ENCODE results near the gene EDN2.
A peak's percentile ranks its signal among the peaks of the same experiment; 100 is the strongest.

EDN2 gene

DNA sequence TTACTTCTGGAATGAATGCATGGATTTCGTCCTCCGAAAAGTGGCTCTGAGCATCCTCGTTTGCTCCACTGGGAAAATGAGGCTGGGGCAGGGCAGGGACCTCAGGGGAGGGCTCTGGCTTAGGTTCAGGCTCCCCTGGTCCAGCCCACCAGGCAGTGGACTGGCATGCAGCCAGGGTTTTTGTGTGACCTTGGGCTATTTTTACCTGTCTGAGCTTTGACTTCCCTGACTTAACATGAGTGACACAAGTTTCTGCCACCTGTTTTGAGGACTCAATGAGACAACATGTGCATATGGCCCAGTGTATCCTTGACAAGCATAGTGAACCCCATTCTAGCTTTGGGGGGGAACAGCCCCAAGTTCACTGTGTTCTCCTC lies 32.6 kb upstream of the EDN2 start:
- no peak for DNase-seq (ENCODE audit: low spot score)

DNA sequence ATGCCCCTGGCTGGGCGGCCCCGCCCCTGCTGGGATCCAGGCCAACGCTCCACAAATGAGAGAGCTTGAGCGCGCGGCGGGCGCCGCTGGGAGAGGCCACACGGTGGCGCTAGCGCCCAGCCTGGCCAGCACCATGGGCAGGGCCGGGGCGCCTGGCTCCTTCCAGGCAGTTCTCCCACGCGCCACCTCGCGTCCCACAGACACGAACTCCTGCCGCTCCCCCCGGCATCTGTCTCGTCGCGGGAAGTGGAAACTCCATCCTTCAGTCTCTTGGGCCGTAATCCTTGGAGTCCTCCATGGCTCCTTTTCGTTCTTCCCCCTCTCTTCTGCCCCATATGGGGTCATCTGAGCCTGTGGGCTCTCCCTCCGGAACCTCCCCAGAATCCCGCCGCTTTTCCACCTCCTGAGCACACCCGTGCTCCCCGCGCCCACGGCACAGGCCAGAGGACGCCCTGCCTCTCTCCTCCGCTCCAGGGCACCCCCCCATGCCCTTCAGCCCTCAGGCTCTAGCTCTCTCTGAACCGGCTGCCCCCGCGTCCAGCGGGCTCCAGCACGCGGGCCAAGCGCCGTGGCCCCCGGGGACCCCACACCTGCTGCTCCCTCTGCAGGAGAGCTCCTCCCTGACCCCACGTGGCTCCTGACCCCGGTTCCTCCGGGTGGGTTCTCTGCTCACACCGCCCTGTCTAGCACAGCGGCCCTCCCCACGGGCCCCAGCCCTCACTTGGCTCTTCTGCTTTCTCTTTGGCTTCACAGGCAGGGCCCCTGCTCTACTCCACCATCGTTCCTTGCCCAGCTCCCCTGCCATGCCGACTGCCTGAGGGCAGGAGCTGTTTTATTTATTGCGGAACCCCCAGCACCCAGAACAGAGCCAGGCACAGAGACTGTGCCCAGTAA lies 31.9 kb upstream of the EDN2 start:
- DNase-seq (ENCODE audit: low spot score) = peak; percentile 97

DNA sequence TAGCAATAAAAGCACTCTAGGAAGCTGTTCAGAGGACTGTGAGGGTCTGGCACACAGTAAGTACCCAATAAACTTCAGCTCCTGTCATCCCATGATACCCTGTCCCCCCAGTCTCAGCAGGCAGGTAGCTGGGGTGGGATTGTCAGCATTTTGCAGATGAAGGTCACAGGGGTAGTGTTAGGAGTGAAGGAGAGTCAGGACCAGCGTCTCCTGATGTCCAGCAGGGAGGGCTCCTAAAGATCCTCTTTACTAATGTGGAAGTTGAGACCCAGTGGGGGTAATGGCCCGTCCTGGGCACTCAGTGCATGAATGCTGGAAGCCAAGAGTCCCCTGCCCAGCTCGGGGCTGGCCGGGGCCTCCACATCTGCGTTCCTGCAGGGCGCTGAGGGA lies 31.3 kb upstream of the EDN2 start:
- DNase-seq (ENCODE audit: low spot score) = no peak

- no peak for DNase-seq (ENCODE audit: low spot score)
These were observed 30.7 kb upstream of the EDN2 start for GRCh38 chr1:41515131-41515678.

GRCh38 chr1:41514381-41514780 lies 29.9 kb upstream of the EDN2 start:
- no peak for DNase-seq (ENCODE audit: low spot score)

DNA sequence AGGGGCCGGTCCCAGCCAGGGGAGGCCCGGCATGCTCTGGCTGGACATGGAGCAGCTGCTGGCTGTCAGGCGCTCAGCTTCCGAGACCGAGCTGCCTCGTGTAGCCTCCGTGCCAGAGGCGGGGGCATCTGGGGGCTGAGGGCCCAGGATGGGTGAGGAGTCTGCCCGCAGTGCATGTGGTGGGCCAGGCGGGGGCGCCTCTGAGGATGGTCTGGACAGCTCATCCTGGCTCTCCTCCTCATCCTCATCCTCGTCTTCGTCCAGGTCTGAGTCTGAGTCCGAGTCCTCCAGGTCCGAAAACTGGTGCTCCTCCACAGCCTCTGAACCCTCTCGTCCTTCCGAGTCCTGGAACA lies 28.9 kb upstream of the EDN2 start:
- DNase-seq (ENCODE audit: low spot score) = no peak

DNA sequence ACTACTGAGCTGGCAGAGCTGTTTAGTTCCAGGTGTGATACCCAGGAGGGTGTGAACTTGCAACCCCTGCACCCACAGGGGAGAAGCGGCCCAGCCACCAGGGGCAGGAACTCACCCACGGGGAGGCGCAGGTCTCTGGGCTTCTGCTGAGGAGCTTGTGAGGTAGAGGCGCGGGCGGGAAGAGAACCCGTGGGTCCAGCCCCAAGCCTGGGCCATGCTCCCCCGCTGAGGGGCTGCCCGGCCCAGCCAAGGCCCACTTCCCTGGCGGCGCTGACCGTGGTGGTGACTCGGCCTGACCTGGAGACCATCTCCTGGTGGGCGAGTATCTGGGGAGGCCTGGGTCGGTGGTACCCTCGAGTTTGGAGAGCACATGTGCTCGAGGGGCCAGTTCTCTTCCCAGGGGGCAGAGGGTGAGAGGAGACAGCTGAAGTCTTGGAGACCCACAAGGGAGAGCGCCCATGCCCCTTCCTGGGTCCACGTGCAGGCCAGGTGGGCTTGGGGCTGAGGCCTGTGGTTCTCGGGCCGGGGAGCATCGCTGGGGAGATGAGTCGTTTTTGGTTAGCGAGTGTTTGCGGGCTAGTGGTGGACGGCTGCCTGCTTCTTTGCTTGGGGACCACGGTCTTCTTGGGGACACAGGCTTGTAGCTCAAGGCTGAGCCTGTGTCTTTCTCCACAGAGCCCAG lies 28.4 kb upstream of the EDN2 start:
- DNase-seq (ENCODE audit: low spot score) = no peak

GRCh38 chr1:41511239-41511540 lies 26.7 kb upstream of the EDN2 start:
- no peak for DNase-seq (ENCODE audit: low spot score)

DNA sequence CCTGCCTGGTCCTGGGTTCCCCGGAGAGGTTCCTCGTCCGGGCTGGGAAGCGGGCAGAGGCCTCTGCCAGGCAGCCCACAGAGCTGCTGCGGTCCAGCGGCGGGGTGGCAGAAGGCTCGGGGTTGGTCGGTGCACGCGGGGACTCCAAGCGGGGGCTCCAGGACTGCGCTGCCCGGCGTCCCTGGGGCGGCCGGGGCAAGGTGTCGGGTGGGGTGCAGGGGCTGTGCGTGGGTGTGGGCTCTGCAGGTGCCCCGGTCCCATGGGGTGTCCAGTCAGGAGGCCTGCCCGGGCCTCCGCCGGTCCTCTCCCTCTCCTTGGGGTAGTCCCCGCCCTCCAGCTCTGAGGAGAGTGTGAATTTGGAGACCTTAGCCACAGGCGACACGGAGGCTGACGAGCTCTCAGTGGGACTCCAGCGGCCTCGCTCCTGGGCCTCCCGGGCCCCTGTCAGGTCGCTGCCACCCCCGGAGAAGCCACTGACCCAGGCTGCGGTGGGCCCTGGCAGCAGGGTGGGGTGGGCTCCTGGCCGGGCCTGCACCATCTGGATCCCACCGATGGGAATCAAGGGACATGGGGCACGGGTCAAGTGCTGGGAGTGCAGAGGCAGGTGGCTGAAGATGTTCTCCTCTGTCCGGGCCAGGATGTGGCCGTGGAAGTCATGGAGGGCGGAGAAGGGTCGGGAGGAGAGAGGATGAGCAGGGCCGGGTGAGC lies 26.2 kb upstream of the EDN2 start:
- DNase-seq (ENCODE audit: low spot score) = no peak

GRCh38 chr1:41509270-41509671 lies 24.8 kb upstream of the EDN2 start:
- no peak for DNase-seq (ENCODE audit: low spot score)

DNA sequence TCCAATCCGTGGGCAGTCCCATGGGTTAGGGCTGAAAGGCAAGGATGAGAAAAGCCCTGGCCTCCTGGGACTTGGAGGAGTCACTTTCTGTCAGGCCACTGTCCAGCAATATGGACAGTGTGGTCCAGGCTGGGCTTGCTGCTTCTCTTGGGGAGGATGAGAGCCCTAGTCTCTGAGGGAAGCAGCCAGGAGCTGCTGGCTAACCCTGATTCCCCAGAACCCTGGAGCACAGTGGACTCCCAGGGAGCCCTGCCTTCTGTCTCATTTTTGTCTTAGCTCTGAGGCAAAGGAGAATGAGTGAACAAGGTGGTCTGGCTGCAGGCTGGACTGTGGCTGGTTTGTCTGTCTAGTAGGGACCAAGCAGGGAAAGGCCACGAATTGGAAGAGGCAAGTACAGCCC lies 23.8 kb upstream of the EDN2 start:
- no peak for DNase-seq (ENCODE audit: low spot score)

DNA sequence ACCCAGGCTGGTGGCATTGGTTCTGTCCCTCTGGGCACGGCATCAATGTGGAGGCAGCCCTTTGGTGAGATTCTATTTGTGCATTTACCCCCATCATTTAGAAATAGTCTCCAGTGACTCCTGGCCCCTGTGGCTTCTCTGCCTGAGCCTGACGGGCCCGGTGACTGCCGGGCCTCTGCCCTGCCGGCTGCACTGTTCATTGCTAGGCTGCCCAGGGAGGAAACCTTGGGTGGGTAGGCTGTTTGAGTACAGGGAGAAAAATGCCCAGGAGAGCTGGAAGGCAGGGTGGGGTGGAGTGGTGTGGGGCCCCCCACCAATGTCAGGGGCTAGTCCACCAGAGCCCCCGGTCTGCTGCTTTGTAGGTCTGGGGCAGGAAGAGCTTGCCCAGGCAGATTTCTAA lies 23.4 kb upstream of the EDN2 start:
- no peak for DNase-seq (ENCODE audit: low spot score)

- DNase-seq (ENCODE audit: low spot score) = no peak
These were observed 22.7 kb upstream of the EDN2 start for GRCh38 chr1:41507110-41507720.

- peak; percentile 53 for DNase-seq (ENCODE audit: low spot score)
These were observed 19.9 kb upstream of the EDN2 start for GRCh38 chr1:41504114-41505035.

DNA sequence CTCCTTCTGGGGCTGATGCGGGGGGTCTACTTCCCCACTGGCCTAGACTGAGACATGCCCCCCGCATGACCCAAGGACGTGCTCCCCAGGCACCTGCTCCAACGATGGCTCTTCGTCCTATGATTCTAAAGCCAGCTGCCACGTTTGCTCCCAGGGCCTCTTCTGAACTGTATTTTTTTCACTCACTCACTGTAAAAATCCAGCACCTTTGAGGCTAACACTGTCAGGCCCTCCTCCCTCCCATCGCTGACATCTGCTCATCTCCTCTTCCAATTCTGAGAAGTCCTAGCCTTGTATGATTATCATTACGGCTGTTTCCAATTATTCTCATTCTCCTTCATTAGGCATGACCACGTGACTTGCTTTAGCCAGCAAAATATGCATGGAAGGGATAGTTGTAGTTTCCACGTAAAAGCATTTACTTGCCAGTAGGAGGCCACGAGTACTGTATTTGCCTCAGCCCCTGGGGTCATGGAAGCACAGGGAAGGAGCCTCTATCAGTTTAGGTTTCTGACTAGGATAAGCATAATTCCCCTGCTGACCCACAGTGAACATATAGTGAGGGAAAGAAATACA lies 19.1 kb upstream of the EDN2 start:
- DNase-seq (ENCODE audit: low spot score) = peak; percentile 67

DNA sequence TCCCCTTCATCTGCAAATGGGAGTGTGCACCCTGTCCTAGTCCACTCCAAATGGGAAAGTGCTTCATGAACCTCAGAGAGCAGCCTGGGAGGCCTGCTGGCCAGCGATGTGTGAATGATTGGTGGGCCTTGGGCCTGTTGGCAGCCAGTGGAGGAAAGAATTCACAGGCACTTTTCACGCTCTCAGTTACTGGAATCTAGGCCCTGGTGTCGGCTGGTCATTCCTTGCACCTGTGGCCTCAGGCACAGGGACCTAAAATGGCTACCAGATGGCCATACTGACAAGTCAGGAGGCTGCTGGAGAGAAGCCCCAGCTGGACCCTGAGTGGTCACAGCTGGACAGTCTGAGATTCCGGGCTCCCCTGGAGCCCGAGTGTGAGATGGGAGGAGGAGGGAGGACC lies 18.4 kb upstream of the EDN2 start:
- DNase-seq (ENCODE audit: low spot score) = no peak

DNA sequence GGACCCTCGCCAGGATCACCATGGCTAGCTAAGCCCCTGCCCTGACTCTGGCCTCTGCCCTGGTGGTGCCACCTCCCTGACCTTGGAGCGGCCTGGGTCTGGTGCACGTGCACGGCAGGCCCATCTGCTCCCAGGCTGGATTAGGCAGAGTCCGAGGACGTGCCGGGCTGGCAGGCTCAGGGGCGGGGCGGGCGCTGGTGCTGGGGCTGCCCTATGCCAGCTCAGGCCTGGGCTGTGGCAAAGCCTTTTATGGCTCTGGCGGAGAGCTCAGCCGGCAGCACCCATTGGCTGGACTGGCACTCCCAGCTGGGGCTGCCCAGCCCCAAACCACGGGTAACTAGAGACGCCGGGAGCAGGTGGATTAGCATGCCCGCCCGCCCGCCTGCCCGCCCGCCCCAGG lies 17.1 kb upstream of the EDN2 start:
- DNase-seq (ENCODE audit: low spot score) = no peak

DNA sequence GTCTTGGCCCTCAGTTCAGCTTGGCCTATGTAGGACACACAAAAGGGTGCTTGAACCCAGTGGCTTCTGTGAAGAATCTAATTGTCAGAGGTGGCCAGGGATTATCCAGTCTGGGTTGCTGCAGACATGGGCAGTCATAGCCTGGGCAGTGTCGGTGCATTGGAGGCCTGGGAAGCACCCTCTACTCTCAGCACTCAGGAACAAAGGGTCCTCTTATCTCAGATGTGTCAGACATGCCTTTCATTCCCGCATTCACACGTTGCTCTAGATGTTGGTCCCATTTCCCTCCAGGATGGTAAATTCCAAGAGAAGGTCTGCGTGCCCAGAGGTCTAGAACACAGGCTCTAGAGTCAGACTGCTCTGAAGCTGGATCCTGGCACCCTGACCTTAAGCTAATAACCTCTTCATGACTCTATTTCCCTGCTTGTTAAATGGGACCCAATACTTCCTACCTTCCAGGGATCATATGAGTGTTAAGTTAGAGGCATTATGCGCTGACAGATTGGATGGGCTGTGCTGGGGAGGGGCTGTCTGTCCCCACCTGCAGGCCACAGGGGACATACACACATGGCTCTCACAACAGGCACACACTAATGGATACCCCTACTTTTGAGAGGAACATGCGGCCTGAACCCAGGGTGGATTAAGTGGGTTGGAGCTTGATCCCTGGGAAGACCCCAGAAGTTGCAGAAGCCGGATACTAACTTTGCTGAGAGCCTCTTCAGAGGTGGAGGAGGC lies 16.5 kb upstream of the EDN2 start:
- DNase-seq (ENCODE audit: low spot score) = no peak

DNA sequence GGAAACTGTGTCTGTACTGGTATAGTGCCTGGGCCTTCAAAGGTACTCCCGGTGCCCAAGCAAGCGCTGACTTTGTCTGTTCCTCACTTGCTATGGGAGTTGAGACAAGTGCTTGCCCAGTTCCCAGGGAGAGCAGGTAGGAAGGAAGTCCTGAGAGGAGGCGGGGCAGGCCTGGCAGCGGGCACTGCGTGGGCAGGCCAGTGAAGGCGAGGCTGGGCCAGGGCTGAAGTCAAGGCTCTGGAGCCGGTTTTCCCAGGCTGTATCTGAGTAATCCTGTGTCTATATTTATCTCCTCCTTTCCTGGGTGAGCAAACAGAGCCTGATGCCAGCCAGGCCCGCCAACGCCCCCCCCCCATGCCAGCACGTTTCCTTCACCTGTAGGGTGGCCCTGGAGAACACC lies 15.9 kb upstream of the EDN2 start:
- peak; percentile 53 for DNase-seq (ENCODE audit: low spot score)

DNA sequence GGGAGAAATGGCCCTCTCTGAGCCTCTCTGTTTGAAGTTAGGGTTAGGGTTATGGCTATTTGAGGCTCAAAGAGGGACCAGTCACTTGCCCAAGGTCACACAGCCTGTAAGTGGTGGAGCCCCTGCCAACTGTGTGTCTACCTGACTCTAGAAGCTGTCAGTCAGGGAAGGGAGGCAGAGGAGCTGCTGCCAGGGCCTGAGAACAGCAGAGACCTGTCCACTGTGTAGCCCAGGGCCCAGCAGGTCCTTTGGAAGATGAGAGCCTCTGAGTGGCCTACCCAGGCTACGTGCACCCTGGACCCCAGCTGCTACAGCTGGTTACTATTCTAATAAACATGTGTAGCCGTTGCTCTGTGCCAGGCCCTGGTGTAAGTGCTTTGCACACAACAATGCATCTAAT lies 15.1 kb upstream of the EDN2 start:
- DNase-seq (ENCODE audit: low spot score) = no peak
